ENCODE data around the gene ST3GAL3. TPM values are rescaled to one million over a fixed set of nuclear protein-coding genes. Genes with fewer than 3 reads are reported as not detected.
A peak's percentile ranks its signal among the peaks of the same experiment; 100 is the strongest.

The ST3GAL3 gene
- total RNA-seq, 1 experiment from 2014 or later, result 8.3 TPM

DNA sequence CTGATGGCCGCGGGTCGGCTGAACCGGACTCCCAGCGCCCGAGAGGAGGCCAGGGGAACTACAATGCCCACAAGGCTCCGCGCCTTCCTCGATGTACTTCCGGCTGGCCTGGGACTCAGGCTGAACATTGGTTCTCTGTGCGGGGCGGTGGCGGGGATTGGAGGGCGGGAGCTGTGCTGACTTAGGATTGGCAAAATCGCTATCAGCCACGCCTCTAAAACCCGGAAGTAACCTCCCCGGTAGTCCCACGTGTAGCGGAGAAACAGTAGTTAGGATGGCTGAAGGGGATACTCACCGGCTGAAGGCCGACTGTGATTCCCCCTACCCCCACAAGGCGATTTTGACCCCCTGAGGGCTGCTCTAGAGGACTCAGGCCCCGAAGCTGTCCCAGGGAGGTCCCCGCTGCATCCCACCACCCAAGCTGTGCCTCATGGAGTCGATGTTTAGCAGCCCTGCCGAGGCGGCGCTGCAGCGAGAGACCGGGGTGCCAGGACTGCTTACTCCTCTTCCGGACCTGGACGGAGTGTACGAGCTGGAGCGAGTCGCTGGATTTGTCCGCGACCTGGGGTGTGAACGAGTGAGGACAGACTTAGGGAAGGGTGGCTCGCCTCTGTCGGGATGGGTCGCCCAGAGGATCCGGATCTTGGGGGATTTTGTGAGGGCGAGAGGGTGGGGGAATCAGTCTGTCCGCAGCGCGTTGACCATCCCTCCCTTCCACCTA lies 262.6 kb downstream of the ST3GAL3 start, which contains the start of gene DPH2:
Gene DPH2, plus strand, starts transcription at position 265 of the 721 bp plus-strand sequence. Its CDS starts 166 bp downstream, at position 431.
- Histone ChIP-seq H3K9me3 (ENCODE audit: control insufficient read depth, low read depth, low read length) (no peaks in the 10 kb centered on the region), H2BK12ac (ENCODE audit: insufficient read length, low read depth, low read length) (no peak within 1 kb of the TSS), H3K4ac (ENCODE audit: low read depth, low read length) (no peak within 1 kb of the TSS), H3K14ac (ENCODE audit: insufficient read depth, low read length) (no peak within 1 kb of the TSS; the same call in 1 of the 2 replicates), H4K91ac (ENCODE audit: insufficient read length, low read depth, low read length) (no peak within 1 kb of the TSS), H2BK5ac (ENCODE audit: insufficient read length, low read length) (no peak within 1 kb of the TSS), H3K4me1 (ENCODE audit: insufficient read depth, low read length) (no peaks in the 10 kb centered on the region; the same call in 1 of the 2 replicates), H3K23ac (ENCODE audit: insufficient read length, low read depth, low read length) (no peak within 1 kb of the TSS), H4K5ac (ENCODE audit: insufficient read length, low read depth, low read length) (no peak within 1 kb of the TSS), H2BK20ac (ENCODE audit: low read depth, low read length, poor library complexity, severe bottlenecking) (no peak within 1 kb of the TSS), H3T11ph (ENCODE audit: low read length) (no peak within 1 kb of the TSS), H2AK5ac (ENCODE audit: insufficient read length, low read length) (no peak within 1 kb of the TSS), H3K27me3 (ENCODE audit: insufficient read depth, low read length) (no peaks in the 10 kb centered on the region), H3K79me1 (ENCODE audit: insufficient read depth, low read depth, low read length, poor library complexity, severe bottlenecking) (peaks cover 3% of the 10 kb centered on the region), H3K9ac (ENCODE audit: extremely low read depth, insufficient read length, low read length) (peak within 1 kb of the TSS; percentile 68), H3K18ac (ENCODE audit: insufficient read length, low read depth, low read length) (no peak within 1 kb of the TSS), H3K27ac (ENCODE audit: insufficient read length, low read depth, low read length) (no peak within 1 kb of the TSS), H3K4me2 (ENCODE audit: insufficient read depth, insufficient read length, low read length) (peak within 1 kb of the TSS; percentile 81), H4K20me1 (ENCODE audit: control insufficient read depth, insufficient read depth, insufficient read length) (no peaks in the 10 kb centered on the region), H2BK15ac (ENCODE audit: low read depth, low read length) (no peak within 1 kb of the TSS), H2BK120ac (ENCODE audit: low read depth, low read length, poor library complexity, severe bottlenecking) (no peak within 1 kb of the TSS), H3K56ac (ENCODE audit: insufficient read length, low read depth, low read length) (no peak within 1 kb of the TSS), H2AFZ (ENCODE audit: low read length) (no peak within 1 kb of the TSS), H3K23me2 (ENCODE audit: insufficient read length, low read depth, low read length, poor library complexity, severe bottlenecking) (peaks cover 11% of the 10 kb centered on the region), H3K79me2 (ENCODE audit: insufficient read depth, low read length) (no peaks in the 10 kb centered on the region; the same call in 1 of the 2 replicates), H4K8ac (replicated peaks; ENCODE audit: insufficient read length, low read depth, low read length) (no peak within 1 kb of the TSS)
- WGBS (ENCODE audit: extremely low coverage, insufficient read length, low lambda C conversion rate), result no CpG with 5 or more reads among the region's 47 CpGs
- Mint-ChIP-seq H3K9me3 (no peaks in the 10 kb centered on the region), H3K4me1 (peaks cover 18 to 20% of the 10 kb centered on the region in 2 experiments), H3K27ac (peak within 1 kb of the TSS in 2 of 3 experiments; percentile 59 to 95; a peak in 4 of 7 replicates), H3K27me3 (ENCODE audit: low read depth) (peaks cover 1% of the 10 kb centered on the region), H3K36me3 (ENCODE audit: insufficient read depth in 1 of 3, low read depth in 3 of 3) (peaks cover 10 to 29% (median 14%) of the 10 kb centered on the region in 3 experiments; a peak in 6 of 7 replicates), H3K4me3 (peak within 1 kb of the TSS; percentile 98 to 100)
- TF ChIP-seq, protein P1, sequence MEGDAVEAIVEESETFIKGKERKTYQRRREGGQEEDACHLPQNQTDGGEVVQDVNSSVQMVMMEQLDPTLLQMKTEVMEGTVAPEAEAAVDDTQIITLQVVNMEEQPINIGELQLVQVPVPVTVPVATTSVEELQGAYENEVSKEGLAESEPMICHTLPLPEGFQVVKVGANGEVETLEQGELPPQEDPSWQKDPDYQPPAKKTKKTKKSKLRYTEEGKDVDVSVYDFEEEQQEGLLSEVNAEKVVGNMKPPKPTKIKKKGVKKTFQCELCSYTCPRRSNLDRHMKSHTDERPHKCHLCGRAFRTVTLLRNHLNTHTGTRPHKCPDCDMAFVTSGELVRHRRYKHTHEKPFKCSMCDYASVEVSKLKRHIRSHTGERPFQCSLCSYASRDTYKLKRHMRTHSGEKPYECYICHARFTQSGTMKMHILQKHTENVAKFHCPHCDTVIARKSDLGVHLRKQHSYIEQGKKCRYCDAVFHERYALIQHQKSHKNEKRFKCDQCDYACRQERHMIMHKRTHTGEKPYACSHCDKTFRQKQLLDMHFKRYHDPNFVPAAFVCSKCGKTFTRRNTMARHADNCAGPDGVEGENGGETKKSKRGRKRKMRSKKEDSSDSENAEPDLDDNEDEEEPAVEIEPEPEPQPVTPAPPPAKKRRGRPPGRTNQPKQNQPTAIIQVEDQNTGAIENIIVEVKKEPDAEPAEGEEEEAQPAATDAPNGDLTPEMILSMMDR (conservative IDR thresholded peaks at IDR 0.05), result 0 out of 3 replicates have a peak, but pooled peaks have one; percentile 14
- peak; percentile 99 for DNase-seq
